Brain microvascular endothelial cell (primary cell): ENCODE data around the gene FABP3.

ENCODE experiments used
- DNase-seq: peaks from one replicate; pipeline ENCODE4 v3.0.0-alpha.2; 2020
- H3K27ac ChIP-seq: fragments of 250-450 bp; sonication (Bioruptor Pico); 2 replicates; pipeline ENCODE4 v1.5.1; 2020; ENCODE audit warnings: mild to moderate bottlenecking, moderate library complexity
- H3K27me3 ChIP-seq: fragments of 250-450 bp; sonication (Bioruptor Pico); replicated peaks from 2 replicates; pipeline ENCODE4 v1.5.1; 2020; ENCODE audit warnings: mild to moderate bottlenecking
- H3K36me3 ChIP-seq: fragments of 250-450 bp; sonication (Bioruptor Pico); replicated peaks from 2 replicates; pipeline ENCODE4 v1.5.1; 2020; ENCODE audit warnings: mild to moderate bottlenecking
- H3K4me3 ChIP-seq: 2 replicates; pipeline ENCODE4 v1.5.1; 2011; ENCODE audit warnings: low read depth, mild to moderate bottlenecking, control low read depth, low read length, moderate library complexity
- in situ Hi-C: cut with HindIII; loops from 2 replicates; pipeline ENCODE4 v1.10.0; 2017; ENCODE audit warnings: low sequenced_read_pairs, low pct_ligation_motif_present
- TF ChIP-seq, protein P1 (sequence below): IDR thresholded peaks from 2 replicates; pipeline ENCODE4 v1.5.1; 2011; ENCODE audit warnings: low read depth, mild to moderate bottlenecking, moderate library complexity, low read length, control low read depth, inconsistent platforms; ENCODE audit errors: missing control alignments

FABP3 gene

GRCh38 chr1:31405578-31406245 is 32.8 kb upstream of the FABP3 start:
- TF ChIP-seq, protein P1, sequence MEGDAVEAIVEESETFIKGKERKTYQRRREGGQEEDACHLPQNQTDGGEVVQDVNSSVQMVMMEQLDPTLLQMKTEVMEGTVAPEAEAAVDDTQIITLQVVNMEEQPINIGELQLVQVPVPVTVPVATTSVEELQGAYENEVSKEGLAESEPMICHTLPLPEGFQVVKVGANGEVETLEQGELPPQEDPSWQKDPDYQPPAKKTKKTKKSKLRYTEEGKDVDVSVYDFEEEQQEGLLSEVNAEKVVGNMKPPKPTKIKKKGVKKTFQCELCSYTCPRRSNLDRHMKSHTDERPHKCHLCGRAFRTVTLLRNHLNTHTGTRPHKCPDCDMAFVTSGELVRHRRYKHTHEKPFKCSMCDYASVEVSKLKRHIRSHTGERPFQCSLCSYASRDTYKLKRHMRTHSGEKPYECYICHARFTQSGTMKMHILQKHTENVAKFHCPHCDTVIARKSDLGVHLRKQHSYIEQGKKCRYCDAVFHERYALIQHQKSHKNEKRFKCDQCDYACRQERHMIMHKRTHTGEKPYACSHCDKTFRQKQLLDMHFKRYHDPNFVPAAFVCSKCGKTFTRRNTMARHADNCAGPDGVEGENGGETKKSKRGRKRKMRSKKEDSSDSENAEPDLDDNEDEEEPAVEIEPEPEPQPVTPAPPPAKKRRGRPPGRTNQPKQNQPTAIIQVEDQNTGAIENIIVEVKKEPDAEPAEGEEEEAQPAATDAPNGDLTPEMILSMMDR, result no peak
- DNase-seq, result no peak
- no peak overlapping the region for H3K4me3 ChIP-seq
- H3K27me3 ChIP-seq, result no peaks in the 10 kb centered on the region
- H3K27ac ChIP-seq, result no peak overlapping the region
- in situ Hi-C loops, result no loop called here
- no peaks in the 10 kb centered on the region for H3K36me3 ChIP-seq

DNA sequence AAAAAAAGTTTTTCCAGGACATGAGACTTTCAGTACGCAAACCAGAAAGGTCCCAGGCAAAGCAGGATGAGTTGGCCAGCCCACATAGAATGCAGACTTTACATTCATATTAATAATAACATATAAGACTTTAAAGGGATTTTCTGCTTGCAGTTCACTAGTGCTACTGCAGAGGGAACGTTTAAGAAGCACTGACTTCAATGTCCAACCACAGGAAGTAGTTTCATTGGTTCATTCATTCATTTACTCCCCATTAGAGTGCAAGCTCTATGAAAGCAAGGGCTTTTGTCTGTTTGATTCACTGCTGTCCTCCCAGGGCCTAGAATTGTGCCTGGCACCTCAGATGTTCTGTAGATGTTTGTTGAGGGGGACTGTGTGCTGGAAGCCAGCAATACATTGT is 28.4 kb upstream of the FABP3 start:
- Histone ChIP-seq H3K36me3 (no peaks in the 10 kb centered on the region), H3K27ac (no peak overlapping the region), H3K4me3 (no peak overlapping the region), H3K27me3 (no peaks in the 10 kb centered on the region)
- in situ Hi-C loops, result no loop called here
- TF ChIP-seq, protein P1, result peak; percentile 15
- no peak for DNase-seq

GRCh38 chr1:31400393-31400792 is 27.5 kb upstream of the FABP3 start:
- in situ Hi-C loops, result no loop called here
- TF ChIP-seq, protein P1, result no peak
- DNase-seq, result no peak
- Histone ChIP-seq H3K36me3 (no peaks in the 10 kb centered on the region), H3K27ac (no peak overlapping the region), H3K4me3 (no peak overlapping the region), H3K27me3 (no peaks in the 10 kb centered on the region)

DNA sequence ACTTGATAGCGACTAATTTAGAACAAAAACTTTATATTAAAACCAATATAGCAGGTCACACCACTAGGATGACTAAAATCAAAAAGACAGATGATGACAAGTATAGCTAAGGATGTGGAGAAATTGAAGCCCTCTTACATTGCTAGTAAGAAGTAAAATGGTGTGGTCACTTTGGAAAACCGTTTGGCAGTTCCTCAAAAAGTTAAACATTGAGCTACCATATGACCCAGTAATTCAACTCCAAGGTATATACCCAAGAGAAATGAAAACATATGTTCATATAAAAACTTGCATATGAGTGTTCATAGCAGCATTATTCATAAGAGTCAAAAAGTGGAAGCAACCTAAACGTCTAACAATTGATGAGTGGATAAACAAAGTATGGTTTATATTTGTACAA is 27.1 kb upstream of the FABP3 start:
- Histone ChIP-seq H3K4me3 (no peak overlapping the region), H3K27ac (no peak overlapping the region), H3K36me3 (no peaks in the 10 kb centered on the region), H3K27me3 (no peaks in the 10 kb centered on the region)
- DNase-seq, result no peak
- TF ChIP-seq, protein P1, result no peak
- in situ Hi-C loops, result no loop called here

- TF ChIP-seq, protein P1, result no peak
- no peak overlapping the region for H3K27ac ChIP-seq
- H3K36me3 ChIP-seq, result no peaks in the 10 kb centered on the region
- in situ Hi-C loops, result no loop called here
- no peak for DNase-seq
- H3K27me3 ChIP-seq, result no peaks in the 10 kb centered on the region
- H3K4me3 ChIP-seq, result no peak overlapping the region
Observed at GRCh38 chr1:31398246-31398645, 25.4 kb upstream of the FABP3 start.
